CD4-positive, alpha-beta memory T cell (primary cell): ENCODE results near the gene DNASE1L3. TPM values are rescaled to one million over a fixed set of nuclear protein-coding genes. Genes with fewer than 3 reads are reported as not detected.
"Not testable (repeated sequence)": the region's sequence is repeated elsewhere in the genome, so short reads cannot be mapped to it uniquely, and the experiment has no call there.

ENCODE experiments used
- CTCF ChIA-PET: fragments of 350-600 bp; sonication (Branson Sonifier 250); formaldehyde crosslinking; loops from one replicate; lab custom pipeline; 2021; ENCODE audit warnings: inconsistent platforms; ENCODE audit not compliant: partially characterized antibody; lab: Charles Lee
- POLR2A ChIA-PET: fragments of 350-600 bp; sonication (Branson Sonifier 250); formaldehyde crosslinking; loops from one replicate; lab custom pipeline; 2021; ENCODE audit not compliant: partially characterized antibody; lab: Charles Lee
- DNase-seq, 5 donors: peaks; one replicate each; pipeline versions ENCODE4 v3.0.0 to v3.0.0-alpha.2; 2020 to 2022; ENCODE audit warnings: mixed read lengths in 1 of 5
- H3K27ac ChIP-seq: one replicate; pipeline ENCODE4 v1.7.0; 2013; ENCODE audit warnings: low read depth, low read length
- H3K27me3 ChIP-seq: 2 replicates; pipeline ENCODE4 v1.7.0; 2013; ENCODE audit warnings: mild to moderate bottlenecking, low read length, moderate library complexity; ENCODE audit not compliant: insufficient read depth
- H3K36me3 ChIP-seq: 2 replicates; pipeline ENCODE4 v1.7.0; 2013; ENCODE audit warnings: mild to moderate bottlenecking, low read length, moderate library complexity; ENCODE audit not compliant: insufficient read depth
- H3K4me1 ChIP-seq: 2 replicates; pipeline ENCODE4 v1.7.0; 2013; ENCODE audit warnings: mild to moderate bottlenecking, low read length, moderate library complexity; ENCODE audit not compliant: insufficient read depth
- H3K4me3 ChIP-seq, 2 donors: one replicate each; pipeline ENCODE4 v1.7.0; 2013; ENCODE audit warnings: low read length in 2 of 2, mild to moderate bottlenecking in 1 of 2
- H3K9me3 ChIP-seq, 2 donors: one replicate each; pipeline ENCODE4 v1.7.0; 2013; ENCODE audit warnings: low read length in 2 of 2, control low read depth in 1 of 2; ENCODE audit not compliant: control insufficient read depth in 1 of 2
- H3K27ac Mint-ChIP-seq, 7 donors: one replicate each; pipeline ENCODE4 v1.8.0; 2020 to 2021; ENCODE audit warnings: mixed read lengths in 7 of 7, mild to moderate bottlenecking in 6 of 7, inconsistent platforms in 3 of 7, moderate library complexity in 3 of 7
- H3K27me3 Mint-ChIP-seq, 2 donors: one replicate each; pipeline ENCODE4 v1.8.0; 2020 to 2021; ENCODE audit warnings: mixed read lengths in 2 of 2
- H3K36me3 Mint-ChIP-seq, 2 donors: one replicate each; pipeline ENCODE4 v1.8.0; 2020 to 2021; ENCODE audit warnings: mixed read lengths in 2 of 2, inconsistent platforms in 1 of 2, mild to moderate bottlenecking in 1 of 2
- H3K4me1 Mint-ChIP-seq, 4 donors: one replicate each; pipeline ENCODE4 v1.8.0; 2020 to 2021; ENCODE audit warnings: mixed read lengths in 4 of 4, mild to moderate bottlenecking in 1 of 4
- H3K4me3 Mint-ChIP-seq, 8 donors: one replicate each; pipeline ENCODE4 v1.8.0; 2020 to 2021; ENCODE audit warnings: mixed read lengths in 8 of 8, mild to moderate bottlenecking in 7 of 8, moderate library complexity in 6 of 8, inconsistent platforms in 3 of 8
- H3K9me3 Mint-ChIP-seq, 8 donors: one replicate each; pipeline ENCODE4 v1.8.0; 2020 to 2021; ENCODE audit warnings: mixed read lengths in 8 of 8, mild to moderate bottlenecking in 5 of 8, inconsistent platforms in 3 of 8, moderate library complexity in 1 of 8
- intact Hi-C: fragments of 100-400 bp; cut with micrococcal nuclease; formaldehyde crosslinking; loops from one replicate; pipeline ENCODE4 v1.15.1; 2023
- polyA plus RNA-seq, 2 donors: library from polyadenylated mRNA; unstranded; fragments of 300-500 nt; fragmentation: Illumina TruSeq; gene quantifications; one replicate each; pipeline ENCODE4 v1.2.3, GENCODE V29; 2021
- total RNA-seq, 2 experiments: library from RNA; stranded (reverse); gene quantifications; one replicate each; pipeline ENCODE4 v1.2.3, GENCODE V29; 2021

The DNASE1L3 gene
- total and polyA plus RNA-seq, 4 experiments from 2014 or later = not detected

GRCh38 chr3:58207954-58208353, 2.8 kb downstream of the DNASE1L3 start:
- no peaks in the 10 kb centered on the region for H3K4me1 ChIP-seq
- peaks cover 10 to 25% of the 10 kb centered on the region in 2 donors for H3K27me3 Mint-ChIP-seq
- peaks cover 5% of the 10 kb centered on the region for H3K27me3 ChIP-seq
- no peak overlapping the region for H3K27ac Mint-ChIP-seq
- no peak overlapping the region for H3K4me3 Mint-ChIP-seq
- H3K4me3 ChIP-seq = no peak overlapping the region
- DNase-seq = no peak
- peaks cover 0 to 5% (median 4%) of the 10 kb centered on the region in 8 donors for H3K9me3 Mint-ChIP-seq
- H3K9me3 ChIP-seq = no peaks in the 10 kb centered on the region
- CTCF ChIA-PET = interaction anchor here (0.9 to 2.7 kb wide), 3 partner anchors 10 to 30 kb away, joined by 3 to 14 read pairs (median 3); no protein-coding TSS in a partner anchor
- intact Hi-C loops = no loop called here
- H3K36me3 ChIP-seq = no peaks in the 10 kb centered on the region
- POLR2A ChIA-PET = no interaction called here
- peaks cover 0 to 3% of the 10 kb centered on the region in 2 donors for H3K36me3 Mint-ChIP-seq
- H3K27ac ChIP-seq = no peak overlapping the region
- peaks cover 0 to 1% (median 0%) of the 10 kb centered on the region in 4 donors for H3K4me1 Mint-ChIP-seq

DNA sequence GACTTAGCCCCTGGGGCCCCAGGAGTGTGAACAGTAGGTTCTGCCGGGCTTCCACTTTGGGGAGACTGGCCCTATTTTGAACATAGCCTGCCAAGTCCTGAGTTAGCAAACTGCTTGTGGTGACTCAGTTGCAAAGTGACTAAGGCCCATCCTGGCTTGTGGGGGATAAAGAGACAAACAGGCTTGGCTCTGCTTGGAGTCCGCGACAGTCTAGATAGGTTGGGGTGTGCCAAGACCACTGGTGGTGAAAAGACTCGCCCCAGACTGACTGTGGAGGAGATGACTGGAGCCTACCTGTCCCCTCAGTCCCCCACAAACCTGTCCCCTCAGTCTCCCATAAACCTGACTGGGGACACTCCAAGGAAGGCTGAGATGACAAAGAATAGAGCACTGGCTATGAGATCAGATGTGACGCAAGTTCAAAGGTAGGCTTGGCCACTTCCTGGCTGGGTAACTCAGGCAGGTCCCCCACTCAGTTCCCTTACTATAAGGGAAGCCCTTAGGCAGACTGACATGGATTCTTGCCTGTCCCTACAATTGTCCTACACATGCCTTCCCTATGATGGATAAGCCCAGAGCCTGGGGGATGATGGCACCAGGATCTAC, 4.3 kb downstream of the DNASE1L3 start:
- intact Hi-C loops = no loop called here
- Mint-ChIP-seq H3K4me3 (no peak overlapping the region), H3K9me3 (peaks cover 0 to 13% (median 7%) of the 10 kb centered on the region in 8 donors), H3K27ac (no peak overlapping the region), H3K27me3 (peaks cover 13 to 30% of the 10 kb centered on the region in 2 donors), H3K36me3 (peaks cover 0 to 3% of the 10 kb centered on the region in 2 donors), H3K4me1 (peaks cover 0 to 1% (median 0%) of the 10 kb centered on the region in 4 donors)
- Histone ChIP-seq H3K27me3 (peaks cover 5% of the 10 kb centered on the region), H3K27ac (no peak overlapping the region), H3K36me3 (no peaks in the 10 kb centered on the region), H3K4me3 (no peak overlapping the region), H3K9me3 (no peaks in the 10 kb centered on the region), H3K4me1 (no peaks in the 10 kb centered on the region)
- ChIA-PET CTCF (interaction anchor here (1.3 kb wide), 1 partner anchor 18 kb away, joined by 3 read pairs; no protein-coding TSS in a partner anchor), POLR2A (no interaction called here)
- DNase-seq = no peak

GRCh38 chr3:58205981-58206380, 4.8 kb downstream of the DNASE1L3 start:
- Histone ChIP-seq H3K9me3 (no peaks in the 10 kb centered on the region), H3K4me3 (no peak overlapping the region), H3K36me3 (no peaks in the 10 kb centered on the region), H3K27me3 (peaks cover 5% of the 10 kb centered on the region), H3K4me1 (no peaks in the 10 kb centered on the region), H3K27ac (no peak overlapping the region)
- H3K27me3 Mint-ChIP-seq = peaks cover 10 to 33% of the 10 kb centered on the region in 2 donors
- intact Hi-C loops = no loop called here
- POLR2A ChIA-PET = no interaction called here
- CTCF ChIA-PET = interaction anchor here (1.6 to 1.9 kb wide), 2 partner anchors 11 to 18 kb away, joined by 5 to 7 read pairs; no protein-coding TSS in a partner anchor
- H3K36me3 Mint-ChIP-seq = peaks cover 0 to 3% of the 10 kb centered on the region in 2 donors
- DNase-seq = no peak
- H3K4me1 Mint-ChIP-seq = peaks cover 0 to 1% (median 0%) of the 10 kb centered on the region in 4 donors
- peaks cover 0 to 16% (median 8%) of the 10 kb centered on the region in 8 donors for H3K9me3 Mint-ChIP-seq
- H3K27ac Mint-ChIP-seq = no peak overlapping the region
- no peak overlapping the region for H3K4me3 Mint-ChIP-seq

GRCh38 chr3:58204720-58205119, 6.1 kb downstream of the DNASE1L3 start:
- Histone ChIP-seq H3K4me3 (no peak overlapping the region), H3K36me3 (no peaks in the 10 kb centered on the region), H3K27me3 (peaks cover 5% of the 10 kb centered on the region), H3K4me1 (no peaks in the 10 kb centered on the region), H3K9me3 (no peaks in the 10 kb centered on the region), H3K27ac (no peak overlapping the region)
- no peak for DNase-seq
- Mint-ChIP-seq H3K36me3 (peaks cover 0 to 3% of the 10 kb centered on the region in 2 donors), H3K9me3 (peaks cover 0 to 16% (median 8%) of the 10 kb centered on the region in 8 donors), H3K27ac (no peak overlapping the region), H3K4me3 (no peak overlapping the region), H3K4me1 (peaks cover 0 to 1% (median 0%) of the 10 kb centered on the region in 4 donors), H3K27me3 (peaks cover 10 to 35% of the 10 kb centered on the region in 2 donors)
- POLR2A ChIA-PET = no interaction called here
- intact Hi-C loops = no loop called here
- CTCF ChIA-PET = interaction anchor here (1.6 to 1.9 kb wide), 2 partner anchors 12 to 17 kb away, joined by 5 to 7 read pairs; no protein-coding TSS in a partner anchor

- intact Hi-C loops = no loop called here
Measured at GRCh38 chr3:58203541-58203940, 7.2 kb downstream of the DNASE1L3 start.

DNA sequence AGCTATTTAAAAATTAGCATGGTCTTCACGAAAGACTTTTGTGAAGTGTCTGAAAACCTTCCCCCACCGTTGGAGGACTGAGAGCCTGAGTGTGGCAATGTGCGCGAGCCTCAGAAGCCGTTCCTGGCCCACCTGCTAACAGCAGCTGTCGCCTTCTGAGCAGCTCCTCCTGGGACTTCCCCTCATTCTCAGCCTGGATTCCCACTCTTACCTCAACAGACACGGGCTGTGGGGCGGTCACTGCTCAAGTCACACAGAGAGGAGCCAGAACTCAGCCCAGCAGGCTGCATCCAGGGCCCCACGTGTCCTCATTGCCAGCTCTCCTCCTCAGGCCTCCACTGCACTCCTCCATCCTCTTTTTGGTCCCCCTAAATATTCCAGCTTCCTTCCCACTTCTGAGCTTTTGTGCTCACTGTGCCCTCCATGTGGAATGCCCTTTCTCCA, 7.8 kb downstream of the DNASE1L3 start:
- Mint-ChIP-seq H3K4me3 (no peak overlapping the region), H3K9me3 (peaks cover 0 to 16% (median 8%) of the 10 kb centered on the region in 8 donors), H3K27me3 (peaks cover 12 to 31% of the 10 kb centered on the region in 2 donors), H3K36me3 (peaks cover 0 to 3% of the 10 kb centered on the region in 2 donors), H3K4me1 (peaks cover 0 to 1% (median 0%) of the 10 kb centered on the region in 4 donors), H3K27ac (no peak overlapping the region)
- Histone ChIP-seq H3K36me3 (no peaks in the 10 kb centered on the region), H3K4me3 (no peak overlapping the region), H3K27me3 (peaks cover 5% of the 10 kb centered on the region), H3K27ac (no peak overlapping the region), H3K9me3 (no peaks in the 10 kb centered on the region), H3K4me1 (no peaks in the 10 kb centered on the region)
- intact Hi-C loops = no loop called here
- CTCF ChIA-PET = interaction anchor here (0.6 to 1.7 kb wide), 5 partner anchors 11 to 196 kb away, joined by 3 to 4 read pairs (median 3); no protein-coding TSS in a partner anchor
- no peak for DNase-seq
- POLR2A ChIA-PET = no interaction called here

More at GRCh38 chr3:58203541-58203940, 7.2 kb downstream of the DNASE1L3 start:
- peaks cover 0 to 1% (median 0%) of the 10 kb centered on the region in 4 donors for H3K4me1 Mint-ChIP-seq
- Histone ChIP-seq H3K4me1 (no peaks in the 10 kb centered on the region), H3K27ac (no peak overlapping the region), H3K9me3 (no peaks in the 10 kb centered on the region), H3K4me3 (no peak overlapping the region), H3K27me3 (peaks cover 5% of the 10 kb centered on the region), H3K36me3 (no peaks in the 10 kb centered on the region)
- H3K9me3 Mint-ChIP-seq = peaks cover 0 to 16% (median 8%) of the 10 kb centered on the region in 8 donors
- ChIA-PET CTCF (interaction anchor here (0.9 to 1.7 kb wide), 3 partner anchors 15 to 102 kb away, joined by 3 to 4 read pairs (median 3); partner anchors contain the start of genes HTD2 and RPP14), POLR2A (no interaction called here)
- H3K27ac Mint-ChIP-seq = no peak overlapping the region
- no peak overlapping the region for H3K4me3 Mint-ChIP-seq
- peaks cover 0 to 3% of the 10 kb centered on the region in 2 donors for H3K36me3 Mint-ChIP-seq
- peaks cover 12 to 32% of the 10 kb centered on the region in 2 donors for H3K27me3 Mint-ChIP-seq
- no peak for DNase-seq

- H3K9me3 ChIP-seq, POLR2A ChIA-PET, DNase-seq, H3K27ac Mint-ChIP-seq, H3K27ac ChIP-seq, H3K4me3 ChIP-seq, H3K36me3 Mint-ChIP-seq, H3K36me3 ChIP-seq, H3K27me3 ChIP-seq, H3K4me3 Mint-ChIP-seq, intact Hi-C loops, H3K4me1 Mint-ChIP-seq, H3K4me1 ChIP-seq: not testable (repeated sequence)
- Mint-ChIP-seq H3K9me3 (peaks cover 0 to 16% (median 8%) of the 10 kb centered on the region in 8 donors), H3K27me3 (peaks cover 12 to 28% of the 10 kb centered on the region in 2 donors)
- CTCF ChIA-PET = interaction anchor here (1.6 kb wide), 1 partner anchor 11 kb away, joined by 4 read pairs; no protein-coding TSS in a partner anchor
Measured at GRCh38 chr3:58201451-58201850, 9.3 kb downstream of the DNASE1L3 start.
